ENCODE measurements around the gene BCL2L2.

BCL2L2 gene

DNA sequence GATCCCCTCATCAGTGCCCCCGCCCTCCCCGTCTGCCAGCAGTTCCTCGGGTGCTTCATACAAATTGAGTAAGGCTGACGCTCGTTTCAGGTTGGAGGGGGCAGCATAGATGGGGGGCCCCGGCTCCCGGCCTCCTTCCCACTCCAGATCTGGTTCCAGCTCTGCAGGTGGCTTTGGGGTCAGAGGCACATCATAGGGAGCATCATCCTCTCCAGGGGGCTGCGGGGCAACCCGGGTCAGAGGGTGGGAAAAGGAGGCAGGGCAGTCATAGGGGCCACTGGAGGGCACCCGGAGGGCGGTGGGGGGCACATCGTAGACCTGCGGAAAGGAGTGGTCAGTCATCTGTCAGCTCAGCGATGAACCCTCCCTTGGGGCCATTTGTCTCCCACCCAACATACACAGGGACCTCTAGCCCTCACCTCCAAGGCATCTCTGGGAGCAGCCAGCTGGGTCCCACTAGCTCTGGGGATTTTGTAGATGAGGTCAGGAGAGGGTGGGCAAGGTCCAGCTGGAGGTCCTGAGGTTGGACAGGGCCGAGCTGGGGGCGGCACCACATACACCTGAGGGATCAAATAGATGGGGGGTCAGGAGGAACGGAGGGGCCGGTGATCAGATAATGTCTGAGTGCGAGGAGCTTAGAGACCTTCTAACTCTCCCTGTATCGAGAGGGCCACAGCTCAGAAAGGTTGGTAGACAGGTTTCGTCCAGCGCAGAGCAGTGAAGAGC, 53.3 kb downstream of the BCL2L2 start:
- no peak for DNase-seq (ENCODE audit: low read depth, low spot score)
- peaks cover 86% of the 10 kb centered on the region for H3K36me3 ChIP-seq (ENCODE audit: insufficient read depth, insufficient read length, low read length)
- H3K4me3 ChIP-seq (ENCODE audit: insufficient read length, low read depth) = no peak overlapping the region
- H3K4me1 ChIP-seq (ENCODE audit: insufficient read depth, insufficient read length) = peaks cover 11% of the 10 kb centered on the region
- no peaks in the 10 kb centered on the region for H3K27me3 ChIP-seq (ENCODE audit: insufficient read depth, insufficient read length)
- H3K9me3 ChIP-seq (ENCODE audit: insufficient read depth, low read length) = no peaks in the 10 kb centered on the region
- H3K9ac ChIP-seq (ENCODE audit: insufficient read length, low read depth) = no peak overlapping the region
- no peak for TF ChIP-seq ZNF274 (IDR thresholded peaks at IDR 0.05; ENCODE audit: low read depth, low read length)
- TF ChIP-seq YY1 (IDR thresholded peaks at IDR 0.05; ENCODE audit: insufficient read depth, insufficient read length) = no peak
- no peak for TF ChIP-seq SUZ12 (IDR thresholded peaks at IDR 0.05; ENCODE audit: extremely low read depth, insufficient read depth, insufficient read length)

DNA sequence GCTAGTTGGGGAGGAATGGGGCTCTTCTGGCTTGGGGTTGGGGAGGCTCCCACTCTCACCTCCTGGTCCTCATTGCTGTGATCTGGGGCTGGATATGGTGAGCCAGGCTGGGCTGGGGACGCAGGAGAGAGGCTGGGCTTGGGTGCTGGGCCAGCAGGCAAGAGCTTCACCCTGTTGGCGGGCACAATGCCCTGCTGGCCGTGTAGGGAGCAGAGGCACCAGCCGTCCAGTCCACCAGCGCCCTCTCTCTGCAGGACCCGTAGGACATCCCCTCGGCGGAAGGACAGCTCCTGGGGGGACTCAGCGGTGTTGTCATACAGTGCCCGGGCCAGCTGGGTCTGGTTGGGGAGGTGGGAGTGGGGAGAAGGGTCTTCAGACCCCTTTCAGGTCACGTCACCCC, 53.9 kb downstream of the BCL2L2 start:
- no peak for DNase-seq (ENCODE audit: low read depth, low spot score)
- no peaks in the 10 kb centered on the region for H3K27me3 ChIP-seq (ENCODE audit: insufficient read depth, insufficient read length)

DNA sequence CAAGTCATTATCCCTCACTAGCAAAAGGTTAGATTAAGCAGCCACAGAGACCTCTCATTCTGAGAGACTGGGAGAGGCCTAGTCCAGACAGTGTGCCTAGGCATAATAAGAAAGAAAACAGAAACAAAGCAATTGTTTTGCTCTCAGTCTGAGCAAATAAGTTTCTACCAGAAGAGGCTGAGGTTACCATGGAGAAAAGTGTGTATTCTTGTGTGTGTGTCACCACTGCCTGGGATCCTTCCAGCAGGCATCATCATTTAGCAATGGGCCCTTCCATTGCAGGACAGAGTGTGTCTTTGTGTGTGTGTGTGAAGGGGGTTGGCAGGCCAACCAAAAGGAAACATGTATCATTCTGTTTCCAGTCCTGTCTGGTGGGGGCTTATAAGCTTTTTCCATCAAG, 54.7 kb downstream of the BCL2L2 start:
- no peak overlapping the region for H3K4me3 ChIP-seq (ENCODE audit: insufficient read length, low read depth)
- H3K4me1 ChIP-seq (ENCODE audit: insufficient read depth, insufficient read length) = peaks cover 11% of the 10 kb centered on the region
- H3K36me3 ChIP-seq (ENCODE audit: insufficient read depth, insufficient read length, low read length) = peaks cover 73% of the 10 kb centered on the region
- no peak for TF ChIP-seq ZNF274 (IDR thresholded peaks at IDR 0.05; ENCODE audit: low read depth, low read length)
- TF ChIP-seq SUZ12 (IDR thresholded peaks at IDR 0.05; ENCODE audit: extremely low read depth, insufficient read depth, insufficient read length) = no peak
- TF ChIP-seq YY1 (IDR thresholded peaks at IDR 0.05; ENCODE audit: insufficient read depth, insufficient read length) = no peak
- H3K27me3 ChIP-seq (ENCODE audit: insufficient read depth, insufficient read length) = no peaks in the 10 kb centered on the region
- no peaks in the 10 kb centered on the region for H3K9me3 ChIP-seq (ENCODE audit: insufficient read depth, low read length)
- no peak for DNase-seq (ENCODE audit: low read depth, low spot score)
- no peak overlapping the region for H3K9ac ChIP-seq (ENCODE audit: insufficient read length, low read depth)

More for the DNA sequence above, 53.9 kb downstream of the BCL2L2 start:
- TF ChIP-seq YY1 (IDR thresholded peaks at IDR 0.05; ENCODE audit: insufficient read depth, insufficient read length) (no peak), SUZ12 (IDR thresholded peaks at IDR 0.05; ENCODE audit: extremely low read depth, insufficient read depth, insufficient read length) (no peak), ZNF274 (IDR thresholded peaks at IDR 0.05; ENCODE audit: low read depth, low read length) (no peak)
- no peak overlapping the region for H3K4me3 ChIP-seq (ENCODE audit: insufficient read length, low read depth)
- H3K9me3 ChIP-seq (ENCODE audit: insufficient read depth, low read length) = no peaks in the 10 kb centered on the region
- peaks cover 82% of the 10 kb centered on the region for H3K36me3 ChIP-seq (ENCODE audit: insufficient read depth, insufficient read length, low read length)
- peaks cover 11% of the 10 kb centered on the region for H3K4me1 ChIP-seq (ENCODE audit: insufficient read depth, insufficient read length)
- no peak overlapping the region for H3K9ac ChIP-seq (ENCODE audit: insufficient read length, low read depth)

Data from NT2/D1 (cell line).